HCT116 (cell line): ENCODE measurements around the gene NOTCH1. TPM values are rescaled to one million over a fixed set of nuclear protein-coding genes. Genes with fewer than 3 reads are reported as not detected.
A peak's percentile ranks its signal among the peaks of the same experiment; 100 is the strongest.

Source experiments
- ATAC-seq: fragments of 200-7000 bp; cut with Tn5 transposase; 2 replicates; pipeline ENCODE4 v1.9.1; 2020; ENCODE audit warnings: mild to moderate bottlenecking, moderate library complexity
- BruUV-seq: library from RNA; stranded (reverse); fragments of 400-500 nt; replicated peaks from 2 replicates; lab custom pipeline; 2021; lab: Mats Ljungman, UMichigan
- CTCF ChIA-PET: fragments of 300-600 bp; sonication (Branson Sonifier 250); formaldehyde crosslinking; loops from one replicate; lab custom pipeline; 2021; ENCODE audit warnings: antibody characterized with exemption; lab: Charles Lee
- POLR2A ChIA-PET: fragments of 300-600, 350-600 bp; sonication (Branson Sonifier 250); formaldehyde crosslinking; loops from one replicate; lab custom pipeline; 2021; ENCODE audit warnings: antibody characterized with exemption; lab: Charles Lee
- RAD21 ChIA-PET, 2 experiments: fragments of 300-600 bp; sonication (Branson Sonifier 250); formaldehyde crosslinking; loops; one replicate each; lab custom pipeline; 2023; ENCODE audit warnings: low total read pairs in 2 of 2; ENCODE audit not compliant: uncharacterized antibody in 2 of 2, unreplicated experiment in 2 of 2, low non-redundant PET in 1 of 2; lab: Charles Lee
- DNase-seq: peaks from one replicate; pipeline ENCODE4 v3.0.0-alpha.2; 2010; ENCODE audit warnings: low read depth, low spot score
- H2AFZ ChIP-seq: fragments of 200-600 bp; shearing (Covaris generic), sonication (generic); 2 replicates; pipeline ENCODE4 v1.6.1; 2017; ENCODE audit warnings: low read depth, mixed run types, mixed read lengths, antibody characterized with exemption, low read length; ENCODE audit not compliant: poor library complexity, severe bottlenecking
- H3K27ac ChIP-seq: 2 replicates; pipeline ENCODE4 v1.5.1; 2012; ENCODE audit warnings: low read depth, low read length
- H3K27me3 ChIP-seq: fragments of 200-600 bp; sonication (generic); 2 replicates; pipeline ENCODE4 v1.6.1; 2016; ENCODE audit warnings: mixed run types, low read length, mixed read lengths; ENCODE audit not compliant: insufficient read depth
- H3K36me3 ChIP-seq, 2 experiments: fragments of 200-500 bp in 1 of 2; fragments of 200-600 bp in 1 of 2; sonication (Bioruptor generic) in 1 of 2; sonication (generic) in 1 of 2; 2 replicates each; pipeline versions ENCODE4 v1.5.1 to v1.6.1; 2014 to 2016; ENCODE audit warnings: low read length in 2 of 2, inconsistent platforms in 1 of 2, mixed read lengths in 1 of 2, mixed run types in 1 of 2; ENCODE audit not compliant: insufficient read depth in 2 of 2, control insufficient read depth in 1 of 2
- H3K4me1 ChIP-seq, 2 experiments: fragments of 200-600 bp in 1 of 2; sonication (generic) in 1 of 2; 2 replicates each; pipeline versions ENCODE4 v1.5.1 to v1.6.1; 2012 to 2017; ENCODE audit warnings: low read length in 2 of 2, inconsistent platforms in 1 of 2, mild to moderate bottlenecking in 1 of 2, mixed read lengths in 1 of 2, mixed run types in 1 of 2, moderate library complexity in 1 of 2; ENCODE audit not compliant: insufficient read depth in 2 of 2, control insufficient read depth in 1 of 2
- H3K4me2 ChIP-seq: fragments of 200-600 bp; sonication (generic); 2 replicates; pipeline ENCODE4 v1.6.1; 2017; ENCODE audit warnings: mixed run types, low read length, mixed read lengths
- H3K4me3 ChIP-seq, 2 experiments: fragments of 200-600 bp in 1 of 2; sonication (generic) in 1 of 2; replicated peaks in 1 of 2; 2 replicates each; pipeline ENCODE4 v1.5.1; 2011 to 2016; ENCODE audit warnings: low read length in 2 of 2, control low read depth in 1 of 2, low read depth in 1 of 2, mild to moderate bottlenecking in 1 of 2, mixed read lengths in 1 of 2, mixed run types in 1 of 2
- H3K79me2 ChIP-seq: fragments of 200-600 bp; sonication (generic); 2 replicates; pipeline ENCODE4 v1.6.1; 2017; ENCODE audit warnings: mild to moderate bottlenecking, mixed run types, low read length, moderate library complexity, mixed read lengths; ENCODE audit not compliant: insufficient read depth
- H3K9ac ChIP-seq: fragments of 200-600 bp; sonication (generic); 2 replicates; pipeline ENCODE4 v1.6.1; 2016; ENCODE audit warnings: low read length, mixed read lengths
- H3K9me2 ChIP-seq: fragments of 200-600 bp; sonication (generic), shearing (Covaris generic); 2 replicates; pipeline ENCODE4 v1.6.1; 2017; ENCODE audit warnings: mixed run types, mild to moderate bottlenecking, moderate library complexity; ENCODE audit not compliant: insufficient read depth
- H3K9me3 ChIP-seq, 2 experiments: fragments of 200-500 bp in 1 of 2; fragments of 200-600 bp in 1 of 2; sonication (Bioruptor generic) in 1 of 2; sonication (generic) in 1 of 2; 2 replicates each; pipeline ENCODE4 v1.6.1; 2014 to 2017; ENCODE audit warnings: low read length in 2 of 2, mixed read lengths in 2 of 2, inconsistent platforms in 1 of 2, low read depth in 1 of 2, mild to moderate bottlenecking in 1 of 2, mixed run types in 1 of 2, moderate library complexity in 1 of 2; ENCODE audit not compliant: control insufficient read depth in 1 of 2, insufficient read depth in 1 of 2
- H4K20me1 ChIP-seq: fragments of 200-600 bp; sonication (generic), shearing (Covaris generic); 2 replicates; pipeline ENCODE4 v1.6.1; 2017; ENCODE audit warnings: mixed run types, mild to moderate bottlenecking, moderate library complexity; ENCODE audit not compliant: insufficient read depth
- JUND ChIP-seq: IDR thresholded peaks from 2 replicates; pipeline ENCODE4 v1.6.1; 2012
- SRF ChIP-seq: IDR thresholded peaks from 2 replicates; pipeline ENCODE4 v1.6.1; 2012; ENCODE audit warnings: low read depth
- TCF7L2 ChIP-seq: IDR thresholded peaks from 2 replicates; pipeline ENCODE4 v1.7.0; 2011; ENCODE audit warnings: borderline replicate concordance, inconsistent platforms; ENCODE audit not compliant: insufficient read depth, insufficient read length; ENCODE audit errors: extremely low read depth
- ZFX ChIP-seq: fragments of 450-650 bp; IDR thresholded peaks from 2 replicates; pipeline ENCODE4 v1.6.1; 2017
- intact Hi-C: fragments of 100-400 bp; cut with micrococcal nuclease; formaldehyde crosslinking; loops from 2 replicates; pipeline ENCODE4 v1.10.0; 2022
- total RNA-seq: library from RNA; stranded (reverse); gene quantifications from one replicate; pipeline ENCODE4 v1.2.1, GENCODE V29; 2021; ENCODE audit not compliant: unreplicated experiment
- TF ChIP-seq, protein P1 (sequence below): IDR thresholded peaks from 2 replicates; pipeline ENCODE4 v1.6.1; 2012; ENCODE audit warnings: low read depth

Gene NOTCH1
- total RNA-seq, 1 experiment from 2014 or later: 36.2 TPM

DNA sequence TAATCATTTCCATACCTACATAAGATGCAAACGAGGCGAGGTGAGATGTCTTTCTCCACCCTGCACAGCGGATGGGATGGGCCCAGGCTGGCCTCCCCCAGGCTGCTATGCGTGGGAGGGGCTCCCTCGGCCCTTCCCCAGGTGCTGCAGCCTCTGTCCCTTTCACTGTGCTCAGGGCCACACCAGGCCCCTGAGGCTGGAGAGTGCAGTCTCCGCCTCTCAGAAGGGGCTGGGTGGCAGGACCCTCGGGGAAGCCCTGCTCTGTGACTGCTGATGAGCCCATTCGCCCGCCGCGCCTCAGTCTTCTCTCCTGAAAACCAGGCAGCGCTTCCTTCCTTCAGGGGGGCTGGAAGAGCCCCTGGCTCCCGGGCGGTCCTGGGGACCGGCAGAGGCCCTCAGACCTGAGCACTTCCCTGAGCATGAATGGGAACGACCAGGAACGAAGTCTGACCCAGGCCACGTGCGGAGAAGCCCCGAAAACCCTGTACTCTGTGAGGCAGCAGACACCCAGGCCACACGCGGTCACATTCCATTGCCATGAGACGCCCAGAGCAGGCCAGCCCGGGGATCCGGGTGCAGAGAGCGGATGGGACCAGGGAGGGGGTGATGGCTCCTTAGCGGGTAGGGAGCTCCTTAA, 21.9 kb upstream of the NOTCH1 start:
- Histone ChIP-seq H3K4me2 (peak overlapping the region; percentile 72), H4K20me1 (no peaks in the 10 kb centered on the region), H3K4me3 (peak overlapping the region; percentile 6 to 40; a peak in 3 of 4 replicates), H3K9ac (peak overlapping the region; percentile 68), H3K9me3 (no peaks in the 10 kb centered on the region), H3K27me3 (no peaks in the 10 kb centered on the region), H3K4me1 (peaks cover 16 to 44% of the 10 kb centered on the region in 2 experiments), H3K79me2 (no peaks in the 10 kb centered on the region), H2AFZ (peak overlapping the region; percentile 70), H3K27ac (peak overlapping the region; percentile 83), H3K9me2 (no peaks in the 10 kb centered on the region), H3K36me3 (no peaks in the 10 kb centered on the region)
- no TSS peak for BruUV-seq
- TF ChIP-seq SRF (no peak), ZFX (peak; percentile 41; the same call in 1 of the 2 replicates), TCF7L2 (no peak), JUND (no peak)
- TF ChIP-seq, protein P1, sequence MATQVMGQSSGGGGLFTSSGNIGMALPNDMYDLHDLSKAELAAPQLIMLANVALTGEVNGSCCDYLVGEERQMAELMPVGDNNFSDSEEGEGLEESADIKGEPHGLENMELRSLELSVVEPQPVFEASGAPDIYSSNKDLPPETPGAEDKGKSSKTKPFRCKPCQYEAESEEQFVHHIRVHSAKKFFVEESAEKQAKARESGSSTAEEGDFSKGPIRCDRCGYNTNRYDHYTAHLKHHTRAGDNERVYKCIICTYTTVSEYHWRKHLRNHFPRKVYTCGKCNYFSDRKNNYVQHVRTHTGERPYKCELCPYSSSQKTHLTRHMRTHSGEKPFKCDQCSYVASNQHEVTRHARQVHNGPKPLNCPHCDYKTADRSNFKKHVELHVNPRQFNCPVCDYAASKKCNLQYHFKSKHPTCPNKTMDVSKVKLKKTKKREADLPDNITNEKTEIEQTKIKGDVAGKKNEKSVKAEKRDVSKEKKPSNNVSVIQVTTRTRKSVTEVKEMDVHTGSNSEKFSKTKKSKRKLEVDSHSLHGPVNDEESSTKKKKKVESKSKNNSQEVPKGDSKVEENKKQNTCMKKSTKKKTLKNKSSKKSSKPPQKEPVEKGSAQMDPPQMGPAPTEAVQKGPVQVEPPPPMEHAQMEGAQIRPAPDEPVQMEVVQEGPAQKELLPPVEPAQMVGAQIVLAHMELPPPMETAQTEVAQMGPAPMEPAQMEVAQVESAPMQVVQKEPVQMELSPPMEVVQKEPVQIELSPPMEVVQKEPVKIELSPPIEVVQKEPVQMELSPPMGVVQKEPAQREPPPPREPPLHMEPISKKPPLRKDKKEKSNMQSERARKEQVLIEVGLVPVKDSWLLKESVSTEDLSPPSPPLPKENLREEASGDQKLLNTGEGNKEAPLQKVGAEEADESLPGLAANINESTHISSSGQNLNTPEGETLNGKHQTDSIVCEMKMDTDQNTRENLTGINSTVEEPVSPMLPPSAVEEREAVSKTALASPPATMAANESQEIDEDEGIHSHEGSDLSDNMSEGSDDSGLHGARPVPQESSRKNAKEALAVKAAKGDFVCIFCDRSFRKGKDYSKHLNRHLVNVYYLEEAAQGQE: no peak
- ChIA-PET POLR2A (interaction anchor here (0.7 to 1.5 kb wide), 2 partner anchors 10 to 50 kb away, joined by 3 to 9 read pairs; no protein-coding TSS in a partner anchor), CTCF (no interaction called here), RAD21 (interaction anchor here in 1 of 2 experiments (0.6 kb wide), 1 partner anchor 10 kb away, joined by 5 read pairs; no protein-coding TSS in a partner anchor)
- ATAC-seq: peak; percentile 93
- peak; percentile 57 for DNase-seq
- intact Hi-C loops: no loop called here
